Right forelimb (tissue), 1 donor: ENCODE measurements around the gene WDR59.
"Not testable (repeated sequence)": the region's sequence is repeated elsewhere in the genome, so short reads cannot be mapped to it uniquely, and the experiment has no call there.

Source experiments
- DNase-seq: peaks from one replicate; pipeline ENCODE4 v3.0.0-alpha.2; 2018

WDR59 gene

DNA sequence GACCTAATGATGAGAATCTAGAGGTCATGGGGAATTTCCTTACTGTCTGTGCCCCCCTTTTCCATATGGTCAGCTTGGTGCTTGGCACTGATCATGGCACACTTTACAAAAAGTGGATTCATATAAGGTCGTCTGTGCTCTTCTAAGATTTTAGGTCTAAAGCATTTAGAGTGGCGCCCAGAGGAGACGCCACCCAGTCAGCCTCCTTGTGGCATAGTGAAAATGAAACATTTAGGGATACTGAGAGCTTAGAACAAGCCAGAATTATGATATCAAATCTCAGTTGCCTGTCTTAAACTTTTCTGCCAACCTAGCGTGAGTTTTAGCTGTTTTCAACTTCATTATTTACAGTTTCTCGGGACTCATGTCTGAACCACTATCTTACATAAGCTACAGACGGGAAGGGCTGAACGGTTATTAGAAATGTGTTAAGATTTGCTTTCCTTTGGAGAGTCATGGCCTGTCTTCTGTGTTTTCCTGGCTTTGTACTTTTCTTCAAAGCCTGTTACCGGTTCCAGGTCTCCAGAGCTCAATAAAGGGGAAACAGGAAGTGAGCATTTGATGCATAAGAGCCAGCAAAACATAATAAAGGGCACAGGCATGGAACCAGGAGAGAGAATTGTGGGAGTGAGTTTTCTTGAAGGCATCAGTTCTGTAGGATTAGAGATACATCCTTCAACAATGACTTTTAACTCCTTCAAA, 27.6 kb upstream of the WDR59 start:
- DNase-seq, result no peak

DNA sequence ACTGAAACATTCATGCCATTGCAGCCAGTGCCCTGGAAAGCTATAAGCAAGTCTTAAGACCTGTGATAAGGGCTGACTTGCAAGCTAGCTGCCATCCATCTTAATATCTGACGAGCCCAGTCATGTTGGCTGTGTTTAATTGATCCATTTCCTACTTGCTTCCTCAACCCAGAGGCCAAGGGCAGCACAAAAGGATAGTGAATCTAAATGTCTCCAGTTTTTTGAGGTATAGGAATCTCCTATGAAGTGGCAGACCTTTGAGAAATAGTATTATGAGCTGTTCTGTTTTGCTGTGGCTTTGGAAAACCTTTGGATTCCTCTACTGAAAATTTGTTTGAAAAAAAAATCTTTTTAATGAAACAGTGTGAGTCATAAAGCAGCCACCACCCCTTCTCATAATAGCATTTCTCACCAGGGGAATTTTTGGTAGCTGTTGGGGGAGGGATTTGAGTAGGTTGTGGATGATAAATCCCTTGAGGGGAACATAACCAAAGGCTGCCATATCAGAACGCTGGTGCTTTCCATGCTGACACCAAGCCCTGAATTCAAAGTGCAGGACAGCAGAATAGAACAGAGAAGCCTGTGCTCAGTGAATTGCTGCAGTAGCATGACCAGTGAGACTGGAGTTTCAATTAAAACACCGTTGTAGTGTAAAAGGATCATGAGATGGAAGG, 26.8 kb upstream of the WDR59 start:
- DNase-seq, result no peak

DNA sequence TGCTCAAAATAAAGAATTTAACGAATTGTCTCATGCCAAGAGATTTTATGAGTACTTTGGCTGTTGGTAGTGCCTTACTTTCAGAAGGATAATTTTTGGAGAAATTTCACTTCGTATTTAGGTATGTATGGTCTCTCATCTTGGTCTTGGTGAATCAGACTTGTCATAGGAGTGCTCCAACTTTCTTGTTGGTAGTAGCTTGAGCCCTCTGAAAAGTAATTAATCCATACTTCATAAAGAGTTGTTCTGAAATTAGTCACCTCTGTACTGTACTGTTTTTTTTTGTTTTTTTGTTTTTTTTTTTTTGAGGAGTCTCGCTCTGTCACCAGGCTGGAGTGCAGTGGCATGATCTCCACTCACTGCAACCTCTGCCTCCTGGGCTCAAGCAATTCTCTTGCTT, 25.5 kb upstream of the WDR59 start:
- no peak for DNase-seq

DNA sequence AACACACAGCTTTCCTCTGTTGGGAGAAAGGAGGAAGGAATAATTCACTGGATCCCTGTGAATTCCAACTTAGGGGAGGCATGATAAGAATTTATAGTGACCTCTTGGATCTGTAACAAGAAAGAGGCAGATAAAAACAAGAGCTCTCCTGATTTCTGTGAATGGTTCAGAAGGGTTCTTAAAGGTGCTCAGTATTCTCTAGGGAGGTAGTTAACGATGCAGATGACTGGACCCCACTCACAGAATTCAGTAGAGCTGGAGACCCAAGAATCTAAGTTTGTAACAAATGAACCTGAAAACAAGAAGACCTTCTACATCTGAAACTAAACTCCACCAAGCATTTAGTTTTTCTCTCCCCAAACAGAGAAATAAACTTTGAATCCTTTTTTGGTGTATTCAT, 22.5 kb upstream of the WDR59 start:
- DNase-seq, result no peak

DNA sequence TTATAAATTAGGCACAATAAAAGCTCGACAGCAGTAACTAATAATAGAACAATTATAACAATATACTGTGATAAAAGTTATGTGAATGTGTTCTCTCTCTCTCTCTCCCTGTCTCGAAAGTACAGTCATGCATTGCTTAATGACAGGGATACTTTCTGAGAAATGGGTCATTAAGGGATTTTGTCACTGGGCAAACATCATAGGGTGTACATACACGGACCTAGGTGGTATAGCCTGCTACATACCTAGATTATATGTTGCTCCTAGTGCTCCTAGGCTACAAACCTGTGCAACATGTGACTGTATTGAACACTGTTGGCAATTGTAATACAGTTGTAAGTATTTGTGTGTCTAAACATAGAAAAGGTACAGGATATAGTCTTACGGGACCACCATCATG, 20.8 kb upstream of the WDR59 start:
- no peak for DNase-seq

DNA sequence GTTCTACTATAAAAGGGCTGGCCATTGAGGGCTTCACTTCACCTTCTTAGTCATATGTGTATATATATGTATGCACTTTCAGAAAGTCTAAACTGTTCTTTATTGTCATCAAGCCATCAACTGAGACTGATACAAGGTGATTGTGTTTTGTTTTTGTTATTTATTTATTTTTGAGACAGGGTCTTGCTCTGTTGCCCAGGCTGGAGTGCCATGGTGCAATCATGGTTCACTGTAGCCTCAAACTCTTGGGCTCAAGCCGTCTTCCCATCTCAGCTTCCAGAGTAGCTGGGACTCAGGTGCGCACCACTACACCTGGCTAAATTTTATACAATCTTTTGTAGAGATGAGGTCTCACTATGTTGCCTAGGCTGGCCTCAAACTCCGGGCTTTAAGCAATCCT, 19.5 kb upstream of the WDR59 start:
- no peak for DNase-seq

DNA sequence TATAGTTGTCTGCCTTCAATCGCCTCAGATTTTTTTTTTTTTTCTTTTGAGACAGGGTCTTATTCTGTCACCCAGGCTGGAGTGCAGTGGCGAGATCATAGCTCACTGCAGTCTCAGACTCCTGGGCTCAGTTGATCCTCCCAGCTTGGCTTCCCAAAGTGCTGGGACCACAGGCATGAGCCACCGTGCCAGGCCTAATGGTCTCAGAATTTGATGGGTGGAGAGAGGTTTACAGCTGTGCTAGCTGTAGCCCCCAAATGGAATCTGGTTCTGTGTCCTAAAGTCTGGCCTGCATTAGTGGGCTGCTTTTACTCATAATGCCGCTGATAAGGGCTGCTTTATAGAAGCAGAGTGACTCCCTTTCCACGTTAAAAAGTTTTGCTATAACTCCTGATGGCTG, 19.0 kb upstream of the WDR59 start:
- no peak for DNase-seq

DNA sequence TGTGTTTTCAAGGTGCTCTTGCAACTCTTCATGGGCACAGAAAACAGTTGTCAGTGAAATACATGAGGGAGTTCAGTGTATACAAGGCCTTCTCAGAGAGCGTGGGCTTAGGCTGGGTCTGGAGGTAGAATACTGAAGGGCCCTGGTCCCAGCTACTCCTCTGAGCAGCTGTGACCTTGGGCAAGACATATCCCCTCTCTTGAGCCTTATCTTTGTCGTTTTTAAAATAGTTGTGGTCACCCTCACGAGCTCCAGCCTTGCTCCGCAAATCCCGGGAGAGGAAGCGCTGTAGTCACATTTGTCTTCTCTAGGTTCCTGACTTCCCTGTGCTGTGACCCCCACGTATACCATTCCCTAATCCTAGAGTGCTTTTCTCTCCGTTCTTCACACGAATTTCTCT, 17.6 kb upstream of the WDR59 start:
- DNase-seq, result no peak

DNA sequence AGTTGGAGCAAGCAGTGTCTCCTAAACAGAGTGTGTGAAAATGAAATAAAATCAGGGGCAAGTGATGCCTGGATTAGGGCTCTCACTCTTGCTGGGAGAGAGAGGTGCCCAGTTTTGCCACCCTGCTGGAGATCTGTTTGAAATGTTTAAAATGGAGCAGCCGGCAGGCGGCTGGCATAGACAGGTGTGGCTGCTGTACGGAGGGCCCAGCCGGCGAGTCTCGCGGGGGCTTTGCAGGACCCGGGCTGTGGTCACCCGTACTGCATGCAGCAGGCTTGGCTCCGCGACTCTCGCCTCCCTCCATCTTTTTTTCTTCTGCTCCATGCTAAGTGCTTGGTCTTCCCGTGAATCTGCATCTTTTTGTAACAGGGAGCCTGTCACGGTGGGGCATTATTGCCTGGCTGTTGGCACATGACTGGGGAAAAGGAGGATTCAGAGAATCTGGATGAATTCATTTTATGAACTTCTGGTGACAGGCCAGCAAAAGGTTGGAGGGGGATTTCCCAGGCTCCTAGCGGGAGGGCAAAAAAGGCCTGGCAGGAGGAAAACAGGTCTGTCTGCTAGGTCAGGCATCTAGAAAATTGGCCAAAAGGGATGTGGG, 15.7 kb upstream of the WDR59 start:
- no peak for DNase-seq

DNA sequence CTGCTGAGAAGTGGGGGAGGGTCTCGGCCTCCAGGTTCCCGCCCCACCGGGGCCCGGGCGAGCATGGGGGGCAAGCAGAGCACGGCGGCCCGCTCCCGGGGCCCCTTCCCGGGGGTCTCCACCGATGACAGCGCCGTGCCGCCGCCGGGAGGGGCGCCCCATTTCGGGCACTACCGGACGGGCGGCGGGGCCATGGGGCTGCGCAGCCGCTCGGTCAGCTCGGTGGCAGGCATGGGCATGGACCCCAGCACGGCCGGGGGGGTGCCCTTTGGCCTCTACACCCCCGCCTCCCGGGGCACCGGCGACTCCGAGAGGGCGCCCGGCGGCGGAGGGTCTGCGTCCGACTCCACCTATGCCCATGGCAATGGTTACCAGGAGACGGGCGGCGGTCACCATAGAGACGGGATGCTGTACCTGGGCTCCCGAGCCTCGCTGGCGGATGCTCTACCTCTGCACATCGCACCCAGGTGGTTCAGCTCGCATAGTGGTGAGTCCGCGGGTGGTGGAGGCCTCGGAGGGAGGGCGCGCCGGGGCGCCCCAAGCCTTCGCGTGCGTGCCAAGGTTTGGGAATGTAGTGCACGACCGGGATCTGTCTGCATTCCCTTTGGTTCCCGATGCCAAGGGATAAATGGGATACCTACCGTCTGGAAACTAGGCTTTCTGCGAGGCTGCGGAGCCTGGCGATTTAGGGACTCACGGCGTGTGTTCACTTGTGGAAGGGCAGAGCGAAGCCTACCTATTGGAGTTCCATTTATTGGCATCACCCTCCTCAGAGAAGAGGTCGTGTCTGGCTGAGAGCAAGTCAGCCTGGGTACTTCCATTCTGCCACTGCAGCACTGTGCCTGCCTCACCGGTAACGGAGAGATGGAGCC, 14.9 kb upstream of the WDR59 start:
- peak; percentile 56 for DNase-seq

DNA sequence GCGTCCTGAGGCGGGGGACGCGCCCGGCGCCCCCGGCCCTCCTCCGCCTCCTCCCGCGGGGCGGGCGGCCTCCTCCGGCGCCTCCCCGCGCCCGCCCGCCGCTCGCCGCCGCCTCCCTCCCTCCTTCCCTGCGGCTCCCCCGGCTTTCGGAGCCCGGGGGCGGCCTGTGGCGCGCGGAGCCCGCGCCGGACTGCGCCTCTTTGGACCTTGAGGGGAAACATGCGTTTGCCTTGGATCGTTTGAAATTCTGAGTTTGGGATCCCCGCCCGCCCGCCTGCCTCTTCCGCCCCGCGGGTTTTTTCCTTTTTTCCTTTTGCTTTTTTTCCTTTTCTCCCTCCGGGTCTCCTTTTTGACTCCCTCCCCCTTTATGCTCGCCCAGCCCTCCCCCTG, 14.3 kb upstream of the WDR59 start:
- no peak for DNase-seq

DNA sequence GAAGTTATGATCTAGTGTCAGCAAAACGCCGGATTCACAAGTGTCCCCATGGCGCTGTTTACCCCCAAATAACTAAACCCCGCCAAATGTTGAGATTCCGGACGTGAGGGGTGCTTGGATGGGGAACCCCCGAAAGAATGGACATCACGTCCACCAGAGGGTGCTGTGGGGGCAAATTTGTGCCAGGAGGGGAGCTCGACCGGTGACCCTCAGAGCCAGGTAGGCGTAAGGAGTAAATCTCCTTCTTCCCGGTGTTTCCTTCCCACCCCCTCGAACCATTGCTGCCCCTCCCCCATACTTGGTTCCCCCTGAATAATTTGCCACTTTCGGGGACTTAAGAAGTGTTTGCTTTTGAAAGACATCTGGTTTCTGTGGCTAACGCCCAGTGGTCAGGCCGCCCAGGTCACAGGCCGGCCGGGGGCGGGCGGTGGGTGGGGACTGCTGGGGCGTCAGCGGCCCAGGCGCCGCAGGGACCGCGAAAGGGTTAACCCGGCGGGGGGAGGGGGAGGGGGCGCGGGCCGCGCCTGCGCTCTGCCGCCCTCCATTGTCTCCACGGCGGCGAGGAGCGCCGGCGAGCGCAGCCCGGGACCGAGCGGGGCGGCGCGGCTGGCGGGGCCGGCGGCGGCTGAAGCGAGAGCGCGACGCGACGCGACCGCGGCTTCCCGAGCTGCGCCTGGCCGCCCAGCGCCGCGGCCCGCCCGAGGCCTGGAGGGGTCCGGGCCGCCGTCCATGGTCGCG, 13.7 kb upstream of the WDR59 start, which contains the start of gene ZNRF1:
Gene ZNRF1, plus strand, starts transcription at position 544 of the 738 bp plus-strand sequence. CDS start 648 bp downstream, outside the sequence.
- DNase-seq, result peak; percentile 94

DNA sequence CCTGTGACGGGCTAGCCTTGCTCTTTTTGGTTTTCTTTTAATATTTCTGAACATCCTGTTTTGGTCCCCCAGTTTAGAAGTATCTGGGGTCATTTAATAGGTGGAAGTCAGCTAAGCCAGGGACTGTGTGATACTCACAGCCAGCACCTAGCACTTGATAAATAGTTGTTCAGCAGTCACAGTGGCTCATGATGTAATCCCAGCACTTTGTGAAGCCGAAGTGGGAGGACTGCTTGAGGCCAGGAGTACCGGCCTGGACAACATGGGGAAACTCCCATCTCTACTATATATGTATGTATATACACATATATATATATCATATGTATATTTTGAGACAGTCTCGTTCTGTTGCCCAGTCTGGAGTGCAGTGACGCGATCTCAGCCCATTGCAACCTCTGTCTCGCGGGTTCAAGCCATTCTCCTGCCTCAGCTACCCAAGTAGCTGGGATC, 12.1 kb upstream of the WDR59 start:
- no peak for DNase-seq

DNA sequence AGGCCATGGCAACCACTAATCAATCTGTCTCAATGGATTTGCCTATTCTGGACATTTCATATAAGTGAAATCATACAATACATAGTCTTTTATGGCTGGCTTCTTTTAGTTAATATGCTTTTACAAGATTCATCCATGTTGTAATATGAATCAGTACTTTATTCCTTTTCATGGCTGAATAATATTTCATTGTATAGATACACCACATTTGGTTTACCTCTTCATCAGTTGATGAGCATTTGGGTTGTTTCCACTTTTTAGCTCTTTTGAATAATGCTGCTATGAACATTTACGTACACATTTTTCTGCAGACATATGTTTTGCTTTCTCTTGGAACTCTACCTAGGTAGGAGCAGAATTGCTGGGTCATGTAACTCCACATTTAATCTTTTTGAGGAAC, 11.1 kb upstream of the WDR59 start:
- no peak for DNase-seq

DNA sequence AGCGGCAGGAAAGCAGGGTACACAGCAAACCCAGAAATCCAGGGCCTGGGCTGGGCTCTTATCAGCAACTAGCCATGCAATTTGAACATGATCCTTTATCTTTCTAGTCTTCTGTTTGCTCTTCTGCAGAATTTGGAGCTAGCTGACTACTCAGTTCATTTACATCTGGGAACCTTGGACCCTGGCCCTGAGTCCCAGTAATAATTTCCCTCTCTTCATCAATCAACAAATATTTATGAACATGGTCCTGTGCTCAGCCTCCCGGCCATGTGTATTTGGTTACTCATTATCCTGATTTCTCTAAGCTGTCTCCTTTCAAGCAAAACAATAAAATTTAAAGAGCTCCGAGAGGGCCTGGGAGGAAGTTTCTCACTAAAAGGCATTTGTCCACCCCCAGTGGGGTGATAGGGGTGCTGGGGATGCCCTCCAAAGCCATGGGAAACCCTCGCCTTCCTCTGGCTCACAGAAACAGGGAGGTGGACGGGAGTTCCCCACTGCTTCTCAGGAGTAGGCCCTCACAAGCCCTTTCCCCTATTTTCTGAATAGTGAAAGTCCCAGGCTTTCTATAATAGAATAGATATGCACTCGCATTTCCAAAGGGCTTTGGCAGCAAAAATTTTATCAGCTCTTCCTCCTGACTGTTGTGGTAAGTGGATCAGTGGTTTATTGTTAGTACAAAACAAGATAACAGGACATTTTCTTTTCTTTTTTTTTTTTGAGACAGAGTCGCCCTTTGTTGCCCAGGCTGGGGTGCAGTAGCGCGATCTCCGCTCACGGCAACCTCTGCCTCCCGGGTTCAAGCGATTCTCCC, 6.9 kb upstream of the WDR59 start:
- DNase-seq, result no peak

DNA sequence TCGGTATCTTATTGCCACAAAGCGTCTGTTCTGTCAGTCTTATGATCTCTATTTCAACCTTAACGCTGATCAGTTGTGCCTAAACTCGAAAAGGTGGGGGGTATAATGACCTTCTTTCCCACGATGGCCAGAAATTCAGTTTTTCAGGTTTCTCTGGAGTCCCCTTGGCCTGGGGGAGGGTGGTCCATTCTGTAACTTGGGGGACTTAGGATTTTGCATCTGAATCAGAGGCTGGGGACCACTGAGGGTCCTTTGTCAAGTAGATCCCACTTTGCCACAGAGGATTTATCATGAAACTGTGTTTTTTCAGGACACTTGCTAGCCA, 6.3 kb upstream of the WDR59 start:
- DNase-seq, result no peak

DNA sequence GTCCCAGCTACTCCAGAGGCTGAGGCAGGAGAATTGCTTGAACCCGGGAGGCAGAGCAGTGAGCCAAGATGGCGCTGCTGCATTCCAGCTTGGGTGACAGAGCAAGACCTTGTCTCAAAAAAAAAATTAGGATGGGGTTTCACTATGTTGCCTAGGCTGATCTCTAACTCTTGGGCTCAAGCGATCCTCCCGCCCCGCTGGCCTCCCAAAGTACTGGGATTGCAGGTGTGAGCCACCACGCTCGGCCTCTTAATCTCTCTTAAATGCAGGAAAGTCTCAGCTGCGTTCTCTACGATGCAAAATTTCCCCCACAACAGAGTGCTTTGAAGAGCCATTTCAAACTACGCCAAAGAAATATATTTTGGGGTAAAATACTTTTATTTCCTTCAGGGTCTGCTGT, 5.9 kb upstream of the WDR59 start:
- no peak for DNase-seq

DNA sequence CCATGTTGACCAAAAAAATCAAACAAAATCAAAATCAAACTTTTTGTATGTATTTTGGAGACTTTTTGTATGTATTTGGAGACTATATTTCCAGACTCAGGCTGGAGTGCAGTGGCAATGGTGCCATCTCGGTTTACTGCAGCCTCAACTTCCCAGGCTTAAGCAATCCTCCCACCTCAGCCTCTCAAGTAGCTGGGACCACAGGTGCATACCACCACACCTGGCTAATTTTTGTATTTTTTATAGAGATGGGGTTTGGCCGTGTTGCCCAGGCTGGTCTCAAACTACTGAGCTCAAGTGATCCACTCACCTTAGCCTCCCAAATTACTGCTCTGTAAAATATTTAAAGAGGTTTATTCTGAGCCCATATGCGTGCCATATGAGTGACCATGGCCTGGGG, 4.9 kb upstream of the WDR59 start:
- DNase-seq, result not testable (repeated sequence)

DNA sequence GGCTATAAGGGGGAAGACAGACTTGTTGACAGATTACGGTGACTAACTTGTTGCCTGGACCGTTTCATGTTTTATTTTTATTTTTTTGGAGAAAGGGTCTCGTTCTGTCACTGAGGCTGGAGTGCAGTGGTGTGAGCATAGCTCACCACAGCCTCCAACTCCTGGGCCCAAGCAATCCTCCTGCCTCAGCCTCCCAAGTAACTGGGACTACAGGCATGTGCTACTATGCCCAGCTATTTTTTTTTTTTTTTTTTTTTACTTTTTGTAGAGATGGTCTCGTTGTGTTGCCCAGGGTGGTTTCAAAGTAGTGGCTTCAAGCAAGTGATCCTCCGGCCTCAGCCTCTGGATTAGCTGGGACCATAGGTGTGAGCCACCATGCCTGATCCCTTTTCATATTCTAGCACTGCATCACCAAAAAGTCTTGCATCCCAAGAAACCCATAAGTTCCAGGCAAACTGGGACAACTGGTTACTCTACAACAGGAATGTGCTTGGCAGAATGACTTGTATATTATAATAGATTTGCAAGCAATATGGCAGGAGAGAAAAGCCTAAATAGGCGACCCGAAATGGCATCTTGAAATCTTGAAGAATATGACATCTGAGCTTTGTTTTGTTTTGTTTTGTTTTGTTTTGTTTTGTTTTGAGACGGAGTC, 2.2 kb upstream of the WDR59 start:
- DNase-seq, result no peak

DNA sequence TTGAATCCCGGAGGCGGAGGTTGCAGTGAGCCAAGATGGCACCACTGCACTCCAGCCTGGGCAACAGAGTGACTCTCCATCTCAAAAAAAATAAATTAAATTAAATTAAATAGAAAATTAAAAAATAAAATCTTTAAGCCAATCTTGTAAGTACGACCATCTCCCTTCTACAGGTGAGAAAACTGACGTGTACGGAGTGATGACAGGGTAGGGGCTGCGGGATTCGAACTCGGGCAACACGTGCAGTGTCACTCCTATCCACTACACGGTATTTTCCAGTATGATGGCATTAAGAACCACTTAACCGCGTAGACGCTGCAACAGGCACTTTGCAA, 762 bp downstream of the WDR59 start:
- no peak for DNase-seq

DNA sequence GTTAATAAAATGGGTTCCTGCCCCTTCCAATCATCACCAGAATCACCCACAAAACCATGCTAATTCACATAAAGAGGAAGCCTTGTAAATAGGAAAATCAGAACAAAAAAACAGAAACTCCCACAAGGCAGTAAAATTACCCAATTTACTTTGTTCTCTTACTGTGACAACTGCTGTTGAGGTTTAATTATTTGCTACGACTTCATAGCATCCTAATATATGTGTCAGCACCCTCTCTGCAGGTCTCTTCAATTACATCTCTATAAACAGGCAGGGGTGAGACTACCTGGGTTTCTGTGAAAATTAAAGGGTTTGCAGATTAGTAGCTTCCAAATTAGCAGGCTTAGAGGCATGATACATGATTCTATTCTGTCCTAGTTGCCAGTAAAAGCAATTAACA, 2.7 kb downstream of the WDR59 start:
- DNase-seq, result no peak
